ENCODE measurements around the gene KRTAP3-3.

The KRTAP3-3 gene

GRCh38 chr17:40958086-40958953 lies 35.6 kb downstream of the KRTAP3-3 start:
- DNase-seq (ENCODE audit: low read depth) = no peak

GRCh38 chr17:40956401-40957254 lies 37.3 kb downstream of the KRTAP3-3 start:
- no peak for DNase-seq (ENCODE audit: low read depth)

- DNase-seq (ENCODE audit: low read depth) = no peak
These were observed 40.1 kb downstream of the KRTAP3-3 start for GRCh38 chr17:40953881-40954280.

- no peak for DNase-seq (ENCODE audit: low read depth)
These were observed 41.3 kb downstream of the KRTAP3-3 start for GRCh38 chr17:40952661-40953060.

- DNase-seq (ENCODE audit: low read depth) = no peak
These were observed 41.8 kb downstream of the KRTAP3-3 start for GRCh38 chr17:40952154-40952553.

GRCh38 chr17:40951011-40951622 lies 42.8 kb downstream of the KRTAP3-3 start:
- DNase-seq (ENCODE audit: low read depth) = no peak

- no peak for DNase-seq (ENCODE audit: low read depth)
These were observed 43.8 kb downstream of the KRTAP3-3 start for GRCh38 chr17:40950176-40950575.

- DNase-seq (ENCODE audit: low read depth) = no peak
These were observed 44.5 kb downstream of the KRTAP3-3 start for GRCh38 chr17:40949418-40949817.

GRCh38 chr17:40947929-40948328 lies 46.0 kb downstream of the KRTAP3-3 start:
- no peak for DNase-seq (ENCODE audit: low read depth)

GRCh38 chr17:40945414-40945813 lies 48.5 kb downstream of the KRTAP3-3 start:
- DNase-seq (ENCODE audit: low read depth) = no peak

GRCh38 chr17:40944531-40944930 lies 49.4 kb downstream of the KRTAP3-3 start:
- DNase-seq (ENCODE audit: low read depth) = no peak
